Astrocyte (in vitro differentiated cells and primary cell): Measurements from ENCODE around the gene ENOX1. TPM values are rescaled to one million over a fixed set of nuclear protein-coding genes. Genes with fewer than 3 reads are reported as not detected.

Experiments
- DNase-seq: peaks from one replicate; pipeline ENCODE4 v3.0.0-alpha.2; 2010; ENCODE audit warnings: low read depth
- FAIRE-seq: peaks from 2 replicates; lab custom pipeline; 2011; peaks lifted over from hg19 to GRCh38; lab: Jason Lieb, UNC
- H2AFZ ChIP-seq: 2 replicates; pipeline ENCODE4 v1.6.0; 2012; ENCODE audit warnings: low read depth, low read length, inconsistent platforms
- H3K27ac ChIP-seq: 2 replicates; pipeline ENCODE4 v1.5.1; 2011; ENCODE audit warnings: low read depth, low read length, inconsistent platforms
- H3K27me3 ChIP-seq: 2 replicates; pipeline ENCODE4 v1.6.0; 2011; ENCODE audit warnings: low read length, inconsistent platforms; ENCODE audit not compliant: insufficient read depth
- H3K36me3 ChIP-seq: 2 replicates; pipeline ENCODE4 v1.5.1; 2011; ENCODE audit warnings: low read length, inconsistent platforms; ENCODE audit not compliant: insufficient read depth
- H3K4me1 ChIP-seq: 2 replicates; pipeline ENCODE4 v1.5.1; 2011; ENCODE audit warnings: low read length, inconsistent platforms; ENCODE audit not compliant: insufficient read depth
- H3K4me2 ChIP-seq: 2 replicates; pipeline ENCODE4 v1.6.0; 2012; ENCODE audit warnings: low read length, inconsistent platforms
- H3K4me3 ChIP-seq: 2 replicates; pipeline ENCODE4 v1.5.1; 2011; ENCODE audit warnings: low read depth, mild to moderate bottlenecking, low read length, inconsistent platforms; ENCODE audit not compliant: insufficient read depth
- H3K79me2 ChIP-seq: 2 replicates; pipeline ENCODE4 v1.6.0; 2012; ENCODE audit warnings: mild to moderate bottlenecking, low read length, inconsistent platforms; ENCODE audit not compliant: insufficient read depth
- H3K9ac ChIP-seq: 2 replicates; pipeline ENCODE4 v1.6.0; 2012; ENCODE audit warnings: mild to moderate bottlenecking, low read length, inconsistent platforms
- H3K9me3 ChIP-seq: 2 replicates; pipeline ENCODE4 v1.5.1; 2012; ENCODE audit warnings: low read depth, mild to moderate bottlenecking, low read length, inconsistent platforms; ENCODE audit not compliant: insufficient read depth
- H4K20me1 ChIP-seq: 2 replicates; pipeline ENCODE4 v1.6.0; 2012; ENCODE audit warnings: low read length, inconsistent platforms; ENCODE audit not compliant: insufficient read depth
- H3K27ac Mint-ChIP-seq: one replicate; pipeline ENCODE4 v1.8.0; 2021; ENCODE audit warnings: mild to moderate bottlenecking, mixed read lengths; ENCODE audit not compliant: unreplicated experiment
- H3K27me3 Mint-ChIP-seq: one replicate; pipeline ENCODE4 v1.8.0; 2021; ENCODE audit warnings: low read depth, mixed read lengths; ENCODE audit not compliant: unreplicated experiment
- H3K36me3 Mint-ChIP-seq: one replicate; pipeline ENCODE4 v1.8.0; 2021; ENCODE audit warnings: low read depth, mixed read lengths; ENCODE audit not compliant: unreplicated experiment
- H3K4me1 Mint-ChIP-seq: one replicate; pipeline ENCODE4 v1.8.0; 2021; ENCODE audit warnings: low read depth, mixed read lengths; ENCODE audit not compliant: unreplicated experiment
- H3K4me3 Mint-ChIP-seq: one replicate; pipeline ENCODE4 v1.8.0; 2021; ENCODE audit warnings: mild to moderate bottlenecking, moderate library complexity, mixed read lengths; ENCODE audit not compliant: unreplicated experiment
- H3K9me3 Mint-ChIP-seq: one replicate; pipeline ENCODE4 v1.8.0; 2021; ENCODE audit warnings: mild to moderate bottlenecking, mixed read lengths; ENCODE audit not compliant: unreplicated experiment
- CTCF ChIP-seq: IDR thresholded peaks from 2 replicates; pipeline ENCODE4 v1.5.1; 2011; ENCODE audit warnings: low read depth, mild to moderate bottlenecking, inconsistent platforms, low read length, moderate library complexity; ENCODE audit not compliant: insufficient read depth
- EZH2 ChIP-seq: IDR thresholded peaks from 2 replicates; pipeline ENCODE4 v1.6.1; 2012; ENCODE audit warnings: mild to moderate bottlenecking, low read length, inconsistent platforms; ENCODE audit not compliant: insufficient read depth
- total RNA-seq: library from RNA; stranded (reverse); gene quantifications from 2 replicates; pipeline ENCODE4 v1.2.1, GENCODE V29; 2021

ENOX1 gene
- total RNA-seq, 1 donor from 2014 or later: 2.3 TPM

DNA sequence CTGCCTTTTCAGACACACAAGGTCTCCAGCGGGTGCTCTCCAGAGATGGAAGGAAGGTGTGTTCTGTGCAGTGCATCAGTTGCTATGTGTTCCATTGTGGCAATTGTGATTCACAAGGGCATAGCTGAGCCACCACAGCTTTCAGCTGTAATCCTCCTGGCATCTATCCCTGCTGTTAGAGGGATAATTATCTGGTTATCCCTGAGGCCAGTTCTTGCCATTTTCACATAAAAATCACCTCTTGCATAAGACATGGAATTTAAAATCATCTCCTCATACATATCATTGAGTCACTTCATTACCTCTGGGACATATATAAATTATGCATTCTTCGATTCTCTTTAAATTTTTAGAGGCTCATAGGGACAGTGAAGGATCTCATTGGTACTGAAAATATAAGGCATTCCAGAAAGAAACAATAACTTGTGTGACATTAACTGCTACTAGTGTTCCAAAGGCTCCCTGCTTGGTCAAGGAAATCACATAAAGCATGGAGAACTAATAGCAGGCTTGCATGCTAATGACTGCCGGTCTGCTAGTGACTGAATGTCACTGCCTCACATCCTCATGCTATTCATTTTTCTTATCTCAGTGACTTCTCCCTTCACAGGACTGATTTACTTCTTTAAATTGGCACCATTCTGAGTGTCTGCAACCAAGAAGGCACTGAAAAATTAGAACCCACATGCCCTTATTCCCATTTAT, 214.0 kb downstream of the ENOX1 start:
- no peak for FAIRE-seq
- H3K27me3 ChIP-seq: no peaks in the 10 kb centered on the region
- no peak overlapping the region for H3K4me3 ChIP-seq
- no peaks in the 10 kb centered on the region for H3K9me3 ChIP-seq
- no peak overlapping the region for H3K9ac ChIP-seq
- peaks cover 17% of the 10 kb centered on the region for H3K4me1 ChIP-seq
- DNase-seq: peak; percentile 45
- TF ChIP-seq CTCF: no peak
- TF ChIP-seq EZH2: no peak
- no peaks in the 10 kb centered on the region for H3K36me3 ChIP-seq
- Mint-ChIP-seq H3K4me3 (no peak overlapping the region), H3K4me1 (peaks cover 33% of the 10 kb centered on the region), H3K27me3 (no peaks in the 10 kb centered on the region), H3K36me3 (no peaks in the 10 kb centered on the region), H3K27ac (peak overlapping the region; percentile 49), H3K9me3 (no peaks in the 10 kb centered on the region)
- H2AFZ ChIP-seq: no peak overlapping the region
- H3K79me2 ChIP-seq: no peaks in the 10 kb centered on the region
- no peaks in the 10 kb centered on the region for H4K20me1 ChIP-seq
- no peak overlapping the region for H3K27ac ChIP-seq
- H3K4me2 ChIP-seq: peak overlapping the region; percentile 17

DNA sequence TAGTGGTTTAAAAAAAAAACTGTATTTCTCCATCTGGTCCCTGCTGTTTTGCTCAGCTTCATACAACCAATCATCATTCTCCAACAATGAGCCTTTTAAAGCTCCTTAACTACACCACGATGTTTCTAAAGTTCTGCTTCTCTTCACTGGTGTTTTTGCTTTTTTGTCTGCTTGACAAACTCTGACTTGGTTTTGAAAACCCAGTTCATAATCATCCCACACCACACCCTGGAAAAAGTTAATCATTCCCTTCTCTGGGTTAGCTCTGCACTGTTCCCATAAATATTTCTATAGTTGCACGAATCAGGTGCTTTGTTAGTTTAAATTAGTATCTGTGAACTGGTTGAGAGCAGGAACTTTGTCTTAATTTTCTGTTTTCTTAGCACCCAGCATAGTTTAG, 217.1 kb downstream of the ENOX1 start:
- no peaks in the 10 kb centered on the region for H3K27me3 Mint-ChIP-seq
- no peak overlapping the region for H3K4me3 Mint-ChIP-seq
- Histone ChIP-seq H3K4me1 (peaks cover 17% of the 10 kb centered on the region), H3K9ac (no peak overlapping the region), H3K79me2 (no peaks in the 10 kb centered on the region), H3K36me3 (no peaks in the 10 kb centered on the region), H3K4me3 (no peak overlapping the region), H3K27ac (no peak overlapping the region), H3K9me3 (no peaks in the 10 kb centered on the region), H3K4me2 (no peak overlapping the region), H3K27me3 (no peaks in the 10 kb centered on the region), H2AFZ (no peak overlapping the region), H4K20me1 (no peaks in the 10 kb centered on the region)
- no peak for TF ChIP-seq EZH2
- TF ChIP-seq CTCF: no peak
- H3K36me3 Mint-ChIP-seq: no peaks in the 10 kb centered on the region
- FAIRE-seq (no peak), DNase-seq (no peak)
- H3K9me3 Mint-ChIP-seq: no peaks in the 10 kb centered on the region
- H3K4me1 Mint-ChIP-seq: peaks cover 27% of the 10 kb centered on the region
- H3K27ac Mint-ChIP-seq: no peak overlapping the region

- TF ChIP-seq CTCF: no peak
- TF ChIP-seq EZH2: no peak
- Histone ChIP-seq H3K4me3 (no peak overlapping the region), H4K20me1 (no peaks in the 10 kb centered on the region), H3K36me3 (no peaks in the 10 kb centered on the region), H3K9ac (no peak overlapping the region), H3K79me2 (no peaks in the 10 kb centered on the region), H3K9me3 (no peaks in the 10 kb centered on the region), H3K27ac (no peak overlapping the region), H2AFZ (no peak overlapping the region), H3K27me3 (no peaks in the 10 kb centered on the region), H3K4me1 (peaks cover 5% of the 10 kb centered on the region), H3K4me2 (no peak overlapping the region)
- Mint-ChIP-seq H3K27ac (no peak overlapping the region), H3K27me3 (no peaks in the 10 kb centered on the region), H3K9me3 (no peaks in the 10 kb centered on the region), H3K4me1 (peaks cover 8% of the 10 kb centered on the region), H3K36me3 (no peaks in the 10 kb centered on the region), H3K4me3 (no peak overlapping the region)
- DNase-seq (no peak), FAIRE-seq (no peak)
Measured at GRCh38 chr13:43567608-43568007, 219.2 kb downstream of the ENOX1 start.
